G401.6 (cell line): Measurements from ENCODE around the gene GRK6.

Experiments used
- FAIRE-seq: peaks from 2 replicates; lab custom pipeline; 2012; peaks lifted over from hg19 to GRCh38; lab: Jason Lieb, UNC

Gene GRK6

GRCh38 chr5:177487975-177488374 lies 61.5 kb downstream of the GRK6 start:
- FAIRE-seq = no peak

- no peak for FAIRE-seq
Measured at GRCh38 chr5:177489119-177489716, 62.7 kb downstream of the GRK6 start.

GRCh38 chr5:177490311-177490991 lies 64.0 kb downstream of the GRK6 start:
- no peak for FAIRE-seq

GRCh38 chr5:177490992-177491391 lies 64.5 kb downstream of the GRK6 start:
- no peak for FAIRE-seq

- FAIRE-seq = no peak
Measured at GRCh38 chr5:177491429-177491945, 65.0 kb downstream of the GRK6 start.

- FAIRE-seq = no peak
Measured at GRCh38 chr5:177491983-177492746, 65.7 kb downstream of the GRK6 start.
